NCI-H2029 treated with DMSO at 0.1 percent for 48 hours (cell line): ENCODE results near the gene TRIM9.

ENCODE experiments used
- DNase-seq: peaks from one replicate; lab custom pipeline; 2025; lab: John Stamatoyannopoulos, UW

Gene TRIM9

DNA sequence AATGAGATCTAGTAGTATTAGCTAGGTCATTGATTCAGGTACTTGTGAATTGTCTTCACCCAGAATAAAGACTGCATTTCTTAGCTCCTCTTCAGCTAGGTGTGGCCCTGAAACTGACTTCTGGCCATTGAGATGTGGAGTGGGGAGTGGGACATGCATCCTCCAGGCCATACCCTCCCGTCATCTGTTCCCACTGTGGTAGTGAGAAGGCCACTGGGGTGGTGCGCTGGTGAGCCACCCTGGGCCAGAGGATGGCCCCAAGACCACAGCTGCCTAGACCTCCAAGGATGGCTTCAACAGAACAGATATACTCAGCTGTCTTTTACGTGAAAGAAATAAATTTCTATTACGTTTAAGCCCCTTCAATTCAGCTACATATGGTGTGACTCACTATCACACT, 36.5 kb downstream of the TRIM9 start:
- no peak for DNase-seq

DNA sequence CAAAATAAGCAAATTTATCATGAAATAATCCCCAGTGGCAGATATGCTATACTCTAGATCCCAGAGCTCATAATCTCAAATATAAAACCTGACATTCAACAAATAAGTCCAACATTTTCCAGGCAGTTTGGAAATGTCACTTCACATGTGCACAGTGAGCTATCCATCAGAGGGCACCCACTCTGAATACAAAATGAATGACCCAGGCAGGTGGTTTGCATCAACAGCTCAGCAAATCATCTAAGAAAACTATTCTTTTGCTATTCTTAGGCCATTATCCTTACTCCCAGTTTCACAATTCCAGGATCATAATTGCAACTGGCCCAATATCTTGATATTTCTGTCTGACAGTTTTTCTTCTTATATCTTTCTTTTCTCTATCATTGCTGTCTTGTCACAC, 38.5 kb downstream of the TRIM9 start:
- no peak for DNase-seq

DNA sequence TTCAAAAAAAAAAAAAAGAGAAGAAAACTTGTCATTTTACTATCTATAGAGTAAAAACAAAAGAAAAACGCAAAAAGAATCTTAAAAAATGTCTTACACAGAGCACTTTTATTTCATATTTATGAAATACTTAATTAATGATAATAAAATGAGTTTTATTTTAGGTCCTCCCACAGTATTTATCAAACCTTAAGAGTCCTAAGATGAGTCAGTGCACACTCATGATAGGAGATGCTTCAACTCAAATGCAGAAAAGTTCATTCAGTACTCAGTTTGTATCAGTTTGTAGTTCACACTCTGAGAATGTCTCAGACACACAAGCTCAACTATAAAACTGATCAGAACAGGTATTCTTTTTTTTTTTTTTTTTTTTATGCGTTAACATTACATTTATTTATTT, 41.7 kb downstream of the TRIM9 start:
- DNase-seq, result no peak

DNA sequence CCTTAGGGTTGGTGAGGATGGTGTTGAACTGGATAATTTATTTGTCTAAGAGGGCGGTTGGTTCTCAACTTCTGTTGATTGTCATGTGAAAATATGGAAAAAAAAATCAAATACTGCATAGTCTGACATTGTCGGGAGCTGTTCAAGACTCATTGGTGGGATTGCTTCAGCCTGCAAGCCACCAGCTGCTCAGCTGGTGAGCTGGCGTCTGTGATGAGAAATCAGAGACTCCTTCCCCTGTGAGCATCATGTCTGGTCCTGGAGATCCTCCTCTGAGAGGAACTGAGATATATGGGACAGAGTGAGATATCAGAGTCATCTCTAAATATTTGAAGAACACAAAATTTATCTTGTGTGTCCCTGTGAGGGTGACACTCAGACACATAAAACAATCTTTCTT, 49.9 kb downstream of the TRIM9 start:
- no peak for DNase-seq

DNA sequence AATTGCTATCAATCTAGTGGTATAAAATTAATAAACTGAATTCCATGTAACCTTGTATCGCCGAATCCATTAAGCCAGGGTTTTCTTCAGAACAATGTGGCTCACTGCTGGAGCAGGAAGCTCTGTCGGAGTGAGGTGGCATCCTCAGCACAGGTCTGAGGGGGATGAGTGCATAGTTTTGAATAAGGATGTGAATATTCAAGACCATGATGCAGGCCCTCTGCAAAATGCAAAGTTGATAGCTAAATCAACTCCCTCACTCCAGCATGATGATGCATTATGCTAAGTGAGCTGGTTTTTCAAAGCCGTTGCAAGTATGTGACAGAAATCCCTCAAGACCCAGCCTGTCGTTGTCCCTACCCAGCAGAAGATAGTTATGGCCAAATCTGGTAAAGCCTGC, 53.0 kb downstream of the TRIM9 start:
- no peak for DNase-seq

DNA sequence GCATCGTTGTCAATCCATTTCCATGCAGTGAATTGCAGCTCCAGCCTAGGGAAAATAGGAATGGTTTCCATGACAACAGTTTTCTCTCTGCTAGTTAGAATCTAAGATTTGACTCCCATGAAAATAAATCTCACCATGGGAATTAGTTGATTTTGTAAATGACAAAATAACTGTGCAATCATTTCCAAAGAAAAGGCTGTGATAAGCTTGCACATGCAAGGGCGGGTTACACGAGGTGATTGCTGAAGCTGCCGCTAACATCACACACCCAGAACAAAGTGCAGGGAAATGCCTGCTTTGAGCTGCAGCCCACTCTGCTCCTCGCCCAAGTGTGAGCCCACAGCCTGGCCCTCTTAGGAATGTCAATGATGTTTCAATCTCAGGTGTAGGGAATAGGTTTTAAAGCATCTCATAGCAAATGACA, 53.8 kb downstream of the TRIM9 start:
- no peak for DNase-seq

DNA sequence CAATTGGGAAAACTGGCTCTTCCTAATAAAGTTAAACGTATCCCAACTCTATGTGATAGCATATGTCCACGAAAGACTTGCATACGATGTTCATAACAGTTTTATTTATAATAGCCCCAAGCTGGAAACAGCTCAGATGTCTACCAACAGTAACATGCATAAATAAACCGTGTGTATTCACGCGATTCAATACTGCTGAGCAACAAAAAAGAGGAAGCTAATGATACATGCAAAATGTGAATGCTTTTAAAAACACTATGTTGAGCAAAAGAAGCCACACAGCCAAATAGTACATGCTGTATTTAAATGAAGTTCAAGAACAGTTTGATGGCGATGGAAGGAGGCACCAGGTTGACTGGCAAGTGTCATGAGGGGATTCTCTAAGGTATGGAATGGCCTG, 55.7 kb downstream of the TRIM9 start:
- DNase-seq, result no peak

DNA sequence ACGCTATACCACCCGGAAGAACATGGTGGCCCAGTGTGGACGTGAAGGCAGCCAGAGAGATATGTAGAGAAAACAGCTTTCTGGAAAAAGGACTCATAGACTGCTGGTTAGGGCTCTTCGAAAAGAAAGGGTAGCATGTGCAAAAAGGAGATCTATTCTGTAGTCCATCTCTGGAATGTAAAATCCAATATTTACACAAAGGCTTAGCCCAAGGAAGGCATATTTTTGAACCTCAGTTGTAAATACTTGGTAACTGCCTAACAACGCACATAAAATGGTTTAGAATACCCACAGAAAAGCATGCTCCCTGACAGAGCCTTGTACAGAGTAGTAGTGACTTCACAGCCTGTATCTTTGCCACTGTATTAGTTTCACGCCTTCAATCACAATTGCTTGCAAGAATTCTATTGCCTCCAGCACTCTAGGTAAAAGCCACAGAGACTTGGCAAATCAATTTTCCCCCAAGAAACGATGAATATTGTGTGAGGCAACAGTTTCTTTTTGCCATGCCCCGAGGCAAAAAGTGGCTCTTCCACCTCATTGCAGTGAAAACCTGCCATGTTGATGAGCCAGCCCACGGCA, 59.2 kb downstream of the TRIM9 start:
- no peak for DNase-seq

DNA sequence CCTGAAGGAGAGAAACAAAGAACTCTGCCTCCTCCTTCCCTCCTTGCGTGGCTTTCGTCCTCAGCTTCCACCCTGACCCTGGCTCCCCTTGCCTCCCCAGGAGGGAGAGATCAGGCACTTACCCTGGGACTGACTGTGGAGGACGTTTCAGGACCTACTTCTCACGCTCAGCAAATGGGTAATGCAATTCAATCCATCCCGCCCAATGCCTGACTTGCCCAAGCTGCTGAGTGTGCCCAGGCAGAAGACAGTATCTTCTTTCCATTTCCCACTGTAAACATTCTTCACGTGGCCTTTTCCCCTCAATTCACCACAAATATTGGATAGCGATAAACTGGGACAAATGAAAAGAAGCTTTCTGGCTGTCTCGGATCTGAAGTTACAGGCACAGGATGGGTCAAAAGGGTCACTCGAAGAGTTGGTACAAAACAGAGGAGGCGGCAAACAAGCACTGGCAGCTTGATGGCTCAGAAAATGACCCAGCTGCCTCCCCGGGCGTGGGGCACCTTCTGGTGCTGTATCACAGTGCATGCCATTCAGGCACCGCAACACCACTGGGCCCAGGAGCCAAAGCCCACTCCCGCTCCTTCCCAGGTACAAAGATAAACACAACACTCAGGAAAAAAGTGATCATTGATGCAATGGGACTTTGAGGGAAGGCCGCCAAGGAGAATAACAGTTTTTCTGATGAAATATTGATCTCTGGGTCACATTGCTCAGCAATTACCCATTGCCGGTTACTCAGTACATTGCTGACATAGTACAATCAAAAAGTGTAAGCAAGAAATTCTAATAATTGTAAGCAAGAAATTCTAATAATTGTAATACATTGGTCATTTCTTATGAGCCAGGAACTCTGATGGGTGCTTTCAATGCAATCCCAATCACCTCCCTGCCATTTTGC, 65.8 kb downstream of the TRIM9 start:
- no peak for DNase-seq

DNA sequence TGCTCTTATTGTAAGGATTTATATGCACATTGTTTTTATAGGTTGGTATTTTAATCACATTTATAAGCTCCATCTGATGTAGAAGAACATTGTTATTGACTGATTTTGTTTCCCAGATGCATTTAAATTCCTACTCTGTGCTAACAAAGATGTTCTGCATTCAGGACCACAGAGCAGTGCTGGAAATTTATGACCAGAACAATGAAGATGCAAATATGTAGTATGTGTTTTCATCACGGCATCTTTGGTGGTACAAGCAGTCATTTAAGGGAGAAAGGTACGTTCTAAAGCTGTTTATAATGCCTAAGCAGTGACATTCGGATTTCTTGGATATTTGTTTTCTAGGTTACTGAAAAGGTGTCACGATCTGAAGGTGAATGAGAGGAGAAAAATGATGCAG, 66.5 kb downstream of the TRIM9 start:
- DNase-seq, result no peak

DNA sequence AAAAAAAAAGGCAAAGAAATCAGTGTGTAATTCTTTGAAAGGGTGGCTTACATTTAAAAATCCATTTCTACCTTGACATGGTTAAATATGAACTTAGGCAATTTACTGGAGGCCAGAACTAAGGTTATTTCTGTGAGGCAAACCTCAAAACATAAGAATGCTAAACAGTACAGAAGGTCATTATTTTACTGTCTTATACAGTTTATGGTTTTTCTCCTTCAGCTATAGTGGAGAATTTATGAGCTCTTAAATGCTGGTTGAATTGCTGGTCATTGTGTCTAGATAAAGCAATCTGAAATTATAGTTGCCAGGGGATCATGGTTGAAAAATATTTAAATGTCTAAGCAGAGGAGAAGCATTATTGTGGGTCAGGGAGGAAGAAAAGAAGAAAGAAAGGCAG, 70.5 kb downstream of the TRIM9 start:
- no peak for DNase-seq

DNA sequence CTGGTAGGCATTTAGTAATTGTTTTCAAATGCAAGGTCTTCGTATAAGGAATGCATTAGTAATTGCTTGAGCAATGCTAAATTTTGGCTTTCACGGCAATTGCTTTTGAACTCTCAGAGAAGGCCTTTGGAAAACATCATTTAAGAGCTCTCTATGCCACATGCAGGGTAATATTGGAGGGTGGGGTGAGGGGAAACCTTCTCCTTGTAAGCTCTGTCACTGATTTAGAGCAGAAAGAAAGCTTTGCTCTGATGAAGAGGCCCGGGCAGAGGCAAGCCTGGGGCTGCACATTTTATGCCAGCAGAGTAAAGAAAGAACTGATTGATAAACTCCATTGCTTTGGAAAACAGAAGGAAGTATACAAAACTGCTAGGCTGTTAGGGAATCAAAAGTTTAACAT, 70.9 kb downstream of the TRIM9 start:
- no peak for DNase-seq

DNA sequence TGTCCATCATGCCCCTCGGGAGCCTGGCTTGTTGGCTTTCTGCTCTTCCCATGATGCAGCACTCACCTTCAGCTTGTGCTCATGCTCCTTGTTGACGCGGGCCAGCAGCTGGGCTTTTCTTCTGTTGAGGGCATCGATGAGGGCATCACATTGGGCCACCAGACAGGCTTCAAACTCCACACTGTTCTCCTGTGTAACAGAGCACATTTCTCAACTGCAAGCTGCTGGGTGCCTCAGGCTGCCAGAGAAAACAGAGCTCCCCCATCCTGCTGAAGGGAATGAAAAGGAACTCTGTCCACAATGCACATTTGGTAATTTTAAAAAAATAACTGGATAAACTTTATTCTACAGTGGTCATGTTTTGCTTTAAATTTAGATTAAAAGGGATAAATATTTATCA, 72.1 kb downstream of the TRIM9 start:
- no peak for DNase-seq

DNA sequence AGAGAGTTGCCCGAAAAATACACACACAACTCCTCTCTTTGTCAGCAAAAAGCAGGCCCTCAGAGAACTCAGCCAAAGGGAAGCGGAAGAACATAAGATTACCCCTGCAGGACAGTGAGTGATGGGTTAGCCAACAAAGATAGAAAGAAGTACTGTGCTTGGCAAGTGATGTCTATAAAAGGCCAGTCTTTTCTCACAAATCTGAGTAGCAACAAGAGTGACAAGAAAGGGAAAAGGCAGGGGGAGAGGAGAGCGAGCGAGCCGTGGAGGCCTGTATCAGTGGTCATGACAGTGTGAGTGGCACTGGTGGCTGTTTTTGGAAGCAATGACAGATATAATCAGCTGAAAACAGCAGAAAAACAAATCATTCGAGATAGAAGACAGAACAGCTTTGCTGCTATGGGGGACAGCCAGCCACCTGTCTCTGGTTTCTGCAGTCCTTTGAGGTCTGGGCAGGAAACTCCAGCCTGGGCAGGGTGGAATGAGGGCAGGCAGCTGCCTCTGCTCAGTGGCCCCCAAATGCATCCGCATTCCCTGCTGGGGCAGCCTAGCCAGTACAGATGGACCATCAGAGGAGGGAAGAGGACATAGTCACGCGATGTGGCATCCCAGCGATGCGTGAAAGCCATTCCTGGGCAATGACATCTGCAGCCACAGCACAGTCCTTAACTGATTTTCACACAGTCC, 74.7 kb downstream of the TRIM9 start:
- no peak for DNase-seq

DNA sequence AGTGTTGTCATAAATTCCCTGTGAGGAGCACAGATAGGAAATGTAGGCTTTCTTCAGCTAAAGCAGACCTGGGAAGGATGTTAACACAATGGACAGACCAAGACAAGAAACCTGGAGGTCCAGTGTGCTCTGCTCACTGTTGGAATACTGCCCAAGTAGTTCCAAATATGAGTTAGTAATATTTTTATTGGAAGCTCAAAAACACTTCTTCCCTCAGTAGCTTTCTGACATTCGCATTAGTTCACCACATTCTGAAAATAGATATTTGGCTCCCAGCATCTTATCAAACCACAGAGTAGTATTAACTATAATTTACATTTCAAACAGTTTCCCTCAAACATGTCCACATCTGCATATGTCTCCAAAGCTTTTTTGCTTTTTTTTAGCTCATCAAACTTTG, 75.8 kb downstream of the TRIM9 start:
- no peak for DNase-seq

DNA sequence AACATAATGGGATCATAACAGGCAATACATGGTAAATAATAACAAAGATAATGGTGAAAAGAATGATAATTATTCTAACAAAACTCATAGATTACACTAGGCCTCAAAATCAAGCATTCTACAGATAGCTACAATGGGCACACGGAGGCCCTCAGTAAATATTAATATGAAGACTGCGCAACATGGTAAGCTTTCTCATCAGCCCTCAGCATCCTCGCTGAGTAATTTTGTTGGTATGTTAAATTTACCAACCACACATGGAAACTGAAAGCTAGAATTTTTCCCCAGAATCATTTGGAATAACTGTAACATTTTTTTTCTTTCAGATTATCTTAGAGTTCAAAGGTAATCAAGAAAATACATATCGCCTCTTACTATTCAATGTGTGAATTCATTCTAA, 76.4 kb downstream of the TRIM9 start:
- DNase-seq, result no peak

DNA sequence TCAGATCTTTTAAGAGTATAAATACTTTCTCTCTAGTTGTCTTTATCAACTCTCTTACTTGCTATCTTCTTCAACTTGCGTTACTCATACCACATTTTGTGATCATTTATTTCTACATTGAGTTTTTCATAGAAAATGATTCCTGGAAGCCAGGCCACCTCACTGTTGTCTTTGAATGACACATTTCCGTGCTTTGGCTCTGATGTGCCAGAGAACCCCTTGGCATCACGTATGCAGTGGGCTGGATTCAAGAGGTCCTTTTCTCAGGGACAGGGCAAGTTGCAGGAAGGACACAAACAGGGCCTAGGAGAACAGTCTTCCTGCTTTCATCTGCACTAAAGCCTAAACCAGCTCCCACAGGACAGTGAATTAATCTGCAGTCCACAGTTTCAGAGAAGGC, 80.3 kb downstream of the TRIM9 start:
- DNase-seq, result no peak

DNA sequence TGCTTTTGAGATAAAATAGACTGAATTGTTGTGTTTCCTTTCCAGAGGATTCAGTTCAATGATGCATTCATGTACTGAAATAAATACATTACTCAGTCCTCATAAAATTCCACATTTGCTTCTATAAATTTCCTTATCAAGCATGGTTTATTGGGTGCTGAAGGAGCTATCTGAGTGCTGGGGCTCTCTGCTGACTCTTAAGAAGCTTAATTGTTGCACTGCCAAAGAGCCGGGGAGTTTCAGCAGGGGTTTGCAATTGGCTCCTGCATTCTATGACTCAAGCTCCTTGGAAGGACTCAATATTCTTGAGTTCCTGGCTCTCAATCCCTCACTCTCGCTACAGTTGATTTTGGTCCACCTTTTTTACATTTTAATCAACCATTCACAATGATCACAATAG, 80.8 kb downstream of the TRIM9 start:
- DNase-seq, result no peak

DNA sequence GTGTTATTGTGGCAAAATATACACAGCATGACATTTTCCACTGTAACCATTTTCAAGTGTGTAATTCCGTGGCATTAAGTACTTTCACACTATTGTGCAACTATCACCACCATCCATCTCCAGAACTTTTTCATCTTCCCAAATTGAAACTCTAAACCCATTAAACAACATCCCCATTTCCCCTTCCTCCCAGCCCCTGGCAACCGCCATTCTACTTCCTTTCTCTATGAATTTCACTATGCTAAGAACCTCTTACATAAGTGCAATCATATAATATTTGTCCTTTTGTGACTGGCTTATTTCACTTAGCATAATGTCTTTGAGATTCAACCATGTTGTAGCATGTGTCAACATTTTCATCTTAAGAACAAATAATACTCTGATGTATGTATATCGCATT, 82.8 kb downstream of the TRIM9 start:
- DNase-seq, result no peak

DNA sequence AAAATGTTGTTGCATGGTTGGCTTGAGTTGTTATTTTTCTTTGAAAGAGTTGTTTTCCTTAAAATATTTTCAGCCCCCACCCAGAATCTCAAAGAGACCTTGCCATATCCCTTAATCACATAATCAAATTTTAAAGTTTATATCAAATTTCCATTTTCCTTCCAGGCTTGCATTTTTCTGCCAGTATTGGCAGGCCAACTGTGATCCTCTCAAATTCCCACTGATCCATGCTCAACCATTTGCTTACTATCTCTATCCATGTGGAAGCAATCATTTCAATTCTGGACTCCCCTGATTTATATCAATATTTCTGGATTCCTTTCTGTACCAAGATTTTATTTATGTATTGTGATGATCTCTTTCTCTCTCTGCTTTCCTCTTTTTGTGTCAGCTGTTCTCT, 86.5 kb downstream of the TRIM9 start:
- DNase-seq, result no peak

DNA sequence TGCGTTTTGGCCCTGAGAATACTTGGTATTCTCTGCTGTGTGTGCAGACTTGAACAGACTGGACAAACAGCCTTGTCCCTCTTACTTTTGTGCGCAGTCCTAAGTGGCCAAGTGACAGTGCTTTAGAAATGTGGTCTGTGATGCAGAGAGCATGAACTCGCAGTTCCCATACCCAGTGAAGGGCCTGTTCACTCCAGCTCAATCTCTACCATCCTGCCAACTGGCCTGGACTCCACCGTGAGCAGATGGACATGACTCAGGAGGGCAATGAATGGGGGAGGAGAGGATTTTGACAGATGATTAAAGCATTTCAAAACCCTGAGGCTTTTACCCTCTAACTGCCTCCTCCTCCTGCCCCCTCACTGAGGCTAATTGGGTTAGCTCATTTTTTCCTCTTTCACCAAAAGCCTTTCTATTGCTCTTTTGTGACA, 88.1 kb downstream of the TRIM9 start:
- DNase-seq, result no peak

DNA sequence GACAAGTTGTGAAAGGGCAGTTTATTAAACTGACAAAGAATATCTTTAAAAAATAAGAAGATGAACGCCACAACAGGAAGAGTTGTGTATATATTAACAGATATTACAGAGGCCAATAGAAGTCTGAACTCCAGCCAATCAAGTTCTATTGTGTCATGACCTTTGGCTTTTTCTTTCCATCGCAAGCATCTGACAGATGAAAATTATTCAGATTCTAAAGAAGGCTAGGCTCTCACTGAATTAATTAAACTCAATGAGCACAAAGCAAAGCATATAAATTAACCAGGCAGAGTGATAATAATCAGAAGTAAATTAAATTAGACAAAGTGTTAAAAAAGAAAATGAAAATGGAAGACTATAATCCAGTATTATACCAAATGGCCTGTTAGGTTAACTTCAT, 88.6 kb downstream of the TRIM9 start:
- no peak for DNase-seq

DNA sequence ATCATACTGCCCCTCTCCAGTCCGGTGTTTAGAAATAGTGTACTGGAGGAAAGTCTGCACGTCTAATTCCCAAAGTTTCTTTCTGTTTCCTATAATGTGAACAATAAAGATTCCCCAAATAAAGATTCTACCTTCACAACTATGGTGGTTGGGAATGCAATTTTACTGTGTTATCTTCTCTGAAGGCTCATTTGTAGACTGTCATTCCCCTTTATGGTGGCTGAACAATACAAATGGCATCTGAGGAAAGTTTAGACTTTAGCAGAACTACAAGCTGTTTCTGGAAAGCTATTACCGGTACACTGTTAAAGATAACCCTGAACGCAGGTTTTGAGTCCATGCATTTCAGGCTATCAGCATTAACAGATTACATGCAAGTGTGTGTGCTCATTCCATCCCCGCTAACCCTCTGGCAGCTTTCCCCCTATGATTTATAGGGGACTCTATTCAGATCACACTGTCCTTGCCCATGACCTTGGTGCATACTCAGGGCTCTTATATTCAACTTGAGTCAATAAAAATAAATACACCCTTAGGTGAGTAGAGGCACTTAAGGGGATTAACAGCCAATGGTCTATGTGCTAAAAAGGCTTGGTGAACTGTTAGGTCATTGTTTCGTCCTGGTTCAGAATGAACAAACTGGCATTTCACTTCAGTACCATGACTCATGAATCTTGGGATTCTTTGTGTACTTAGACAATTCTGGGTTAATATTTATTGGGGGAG, 89.9 kb downstream of the TRIM9 start:
- peak; percentile 78 for DNase-seq
